ENCODE data around the gene POR.

The POR gene

DNA sequence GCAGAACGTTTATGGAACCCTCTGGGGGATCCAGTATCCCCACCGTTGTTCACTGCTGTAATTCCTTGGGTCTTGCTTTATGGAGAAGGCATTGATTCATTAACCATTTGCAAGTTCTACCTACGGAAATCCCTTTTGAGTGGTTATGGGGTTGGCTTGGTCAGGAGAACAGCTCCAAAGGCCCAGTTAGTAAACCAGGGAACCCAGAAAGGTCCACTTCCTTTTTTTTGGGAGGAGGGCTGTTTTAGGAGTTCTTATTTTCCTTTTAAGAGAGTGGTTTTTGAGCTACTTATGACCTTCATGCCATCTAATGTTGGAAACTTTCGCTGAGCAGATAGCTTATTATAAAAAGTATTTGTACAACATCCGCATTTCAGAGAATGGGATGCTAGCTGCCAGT is 1.3 kb downstream of the POR start:
- Mint-ChIP-seq H3K4me1 (peaks cover 33% of the 10 kb centered on the region), H3K9me3 (no peaks in the 10 kb centered on the region), H3K27ac (no peak overlapping the region), H3K27me3 (peaks cover 18% of the 10 kb centered on the region), H3K4me3 (peak overlapping the region; percentile 83), H3K36me3 (no peaks in the 10 kb centered on the region)
- no peak for DNase-seq
- CTCF ChIA-PET, result interaction anchor here (2.2 kb wide), 1 partner anchor 104 kb away, joined by 8 read pairs; no protein-coding TSS in a partner anchor

DNA sequence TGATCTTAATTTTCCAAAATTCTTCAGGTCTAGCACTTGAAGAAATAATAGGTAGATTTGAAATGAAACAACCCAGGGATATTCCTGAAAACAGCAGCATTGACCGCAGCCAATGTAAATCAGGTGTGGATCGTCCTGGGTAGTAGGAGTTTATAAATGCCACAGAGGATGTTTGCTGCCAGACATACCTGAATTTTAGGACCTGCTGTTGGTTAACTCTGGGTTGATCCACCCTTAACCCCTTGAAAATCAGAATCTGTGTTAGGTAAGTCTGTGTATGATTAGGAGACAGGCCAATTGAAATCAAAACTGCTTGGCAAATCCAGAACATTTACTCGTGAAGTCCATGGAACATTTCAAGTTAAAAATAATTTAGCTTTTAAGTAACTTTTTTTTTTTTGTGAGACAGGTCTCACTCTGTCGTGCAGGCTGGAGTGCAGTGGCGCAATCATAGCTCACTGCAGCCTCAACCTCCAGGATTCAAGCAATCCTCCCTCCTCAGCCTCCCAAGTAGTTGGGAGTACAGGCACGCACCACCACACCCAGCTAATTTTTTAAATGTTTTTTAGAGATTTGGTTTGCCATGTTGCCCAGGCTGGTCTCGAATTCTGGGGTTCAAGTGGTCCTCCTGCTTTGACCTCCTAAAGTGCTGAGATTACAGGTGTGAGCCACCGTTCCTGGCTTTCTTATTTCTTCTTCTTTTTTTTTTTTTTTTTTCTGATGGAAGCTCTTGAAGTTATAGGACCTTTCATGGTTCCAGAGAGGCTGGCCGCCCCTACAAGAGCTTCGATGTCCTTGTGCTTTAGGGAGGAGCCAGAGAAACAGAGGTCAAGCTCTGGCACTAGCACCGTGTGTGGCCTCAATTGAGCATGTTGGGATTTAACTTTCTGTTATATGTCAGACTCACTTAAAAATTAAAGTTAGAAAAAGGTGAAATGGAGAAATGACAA is 2.0 kb downstream of the POR start:
- no peak overlapping the region for H3K4me3 Mint-ChIP-seq
- peaks cover 33% of the 10 kb centered on the region for H3K4me1 Mint-ChIP-seq
- no peak overlapping the region for H3K27ac Mint-ChIP-seq
- no peaks in the 10 kb centered on the region for H3K36me3 Mint-ChIP-seq
- H3K27me3 Mint-ChIP-seq, result peaks cover 17% of the 10 kb centered on the region
- CTCF ChIA-PET, result interaction anchor here (0.6 to 2.2 kb wide), 2 partner anchors 103 to 245 kb away, joined by 3 to 8 read pairs; no protein-coding TSS in a partner anchor
- H3K9me3 Mint-ChIP-seq, result no peaks in the 10 kb centered on the region
- DNase-seq, result no peak

DNA sequence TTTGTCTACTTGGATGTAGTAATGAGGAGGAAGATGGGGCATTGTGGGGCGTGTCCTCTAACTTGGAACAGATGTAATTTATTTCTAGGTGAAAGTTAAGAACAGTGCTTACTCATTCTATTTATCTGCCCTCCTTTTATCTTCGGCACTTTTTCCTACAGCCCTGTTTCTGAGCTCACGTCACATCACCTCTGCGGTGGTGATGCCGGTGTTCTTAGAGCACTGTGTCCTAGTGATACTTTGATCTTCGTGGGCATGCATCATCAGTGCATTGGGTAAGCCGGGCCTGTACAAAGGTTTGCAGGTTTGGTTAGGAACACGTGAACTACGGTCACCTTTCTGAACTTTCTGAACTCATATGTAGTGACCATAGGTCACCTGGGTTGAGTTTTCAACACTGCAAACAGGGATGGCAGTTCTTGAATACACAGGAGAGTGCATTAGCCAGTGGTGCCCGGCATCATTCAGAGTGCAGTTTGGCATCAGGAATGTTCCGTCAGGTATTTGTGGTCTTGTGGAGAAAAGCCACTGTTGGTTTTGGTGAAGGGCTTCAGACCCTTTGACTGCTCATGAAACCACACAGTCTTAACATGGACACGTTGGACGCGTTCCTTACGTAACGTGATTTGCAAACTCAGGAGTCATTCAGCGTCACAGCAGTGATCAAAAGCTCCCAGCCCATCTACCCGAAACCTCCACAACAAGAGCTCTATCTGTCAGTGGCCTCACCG is 5.6 kb downstream of the POR start:
- CTCF ChIA-PET, result no interaction called here
- no peak overlapping the region for H3K4me3 Mint-ChIP-seq
- no peak overlapping the region for H3K27ac Mint-ChIP-seq
- H3K9me3 Mint-ChIP-seq, result no peaks in the 10 kb centered on the region
- DNase-seq, result no peak
- H3K36me3 Mint-ChIP-seq, result no peaks in the 10 kb centered on the region
- H3K27me3 Mint-ChIP-seq, result peaks cover 7% of the 10 kb centered on the region
- H3K4me1 Mint-ChIP-seq, result peaks cover 21% of the 10 kb centered on the region

DNA sequence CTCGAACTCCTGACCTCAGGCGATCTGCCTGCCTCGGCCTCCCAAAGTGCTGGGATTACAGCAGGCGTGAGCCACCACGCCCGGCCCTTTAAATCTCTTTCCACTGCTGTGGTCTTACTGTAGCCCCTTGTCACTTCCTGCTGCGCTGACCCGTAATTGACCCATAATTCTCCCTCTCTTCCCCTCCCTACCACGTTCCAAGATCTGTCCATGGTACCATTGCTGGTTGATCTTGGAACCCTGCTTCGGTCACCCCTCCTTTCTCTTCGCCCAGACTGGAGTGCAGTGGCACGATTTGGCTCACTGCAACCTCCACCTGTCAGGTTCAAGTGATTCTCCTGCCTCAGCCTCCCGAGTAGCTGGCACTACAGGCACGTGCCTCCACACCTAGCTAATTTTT is 6.5 kb downstream of the POR start:
- Mint-ChIP-seq H3K36me3 (no peaks in the 10 kb centered on the region), H3K9me3 (no peaks in the 10 kb centered on the region), H3K4me1 (peaks cover 12% of the 10 kb centered on the region), H3K27me3 (no peaks in the 10 kb centered on the region), H3K27ac (no peak overlapping the region), H3K4me3 (no peak overlapping the region)
- CTCF ChIA-PET, result no interaction called here
- DNase-seq, result no peak

DNA sequence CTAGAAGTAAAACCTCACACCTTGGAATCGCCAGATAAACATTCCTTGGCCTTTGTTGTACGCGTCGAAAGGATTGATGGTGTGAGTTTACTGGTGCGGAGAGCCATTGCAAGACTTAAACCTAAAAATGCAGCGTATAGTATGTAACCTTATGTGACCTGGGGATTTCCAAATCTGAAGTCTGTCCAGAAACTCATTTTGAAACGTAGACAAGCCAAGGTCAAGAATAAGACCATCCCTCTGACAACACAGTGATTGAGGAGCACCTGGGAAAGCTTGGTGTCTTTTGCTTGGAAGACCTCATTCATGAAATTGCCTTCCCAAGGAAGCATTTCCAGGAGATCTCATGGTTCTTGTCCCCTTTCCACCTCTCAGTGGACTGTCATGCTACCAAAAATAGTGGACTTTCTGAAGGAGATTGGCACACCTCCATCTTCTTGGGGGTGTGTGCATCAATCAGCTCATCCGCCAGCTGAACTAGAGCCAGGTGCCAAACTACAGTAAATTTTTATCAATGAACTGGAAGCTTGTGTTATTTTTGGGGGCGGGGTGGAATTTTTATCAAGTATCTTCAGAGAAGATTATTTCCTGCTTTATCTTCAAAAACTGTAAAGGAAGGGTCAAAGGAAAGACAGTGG is 8.1 kb downstream of the POR start:
- no peaks in the 10 kb centered on the region for H3K27me3 Mint-ChIP-seq
- H3K36me3 Mint-ChIP-seq, result no peaks in the 10 kb centered on the region
- CTCF ChIA-PET, result no interaction called here
- no peak overlapping the region for H3K4me3 Mint-ChIP-seq
- no peaks in the 10 kb centered on the region for H3K9me3 Mint-ChIP-seq
- H3K4me1 Mint-ChIP-seq, result peaks cover 10% of the 10 kb centered on the region
- H3K27ac Mint-ChIP-seq, result no peak overlapping the region
- no peak for DNase-seq

DNA sequence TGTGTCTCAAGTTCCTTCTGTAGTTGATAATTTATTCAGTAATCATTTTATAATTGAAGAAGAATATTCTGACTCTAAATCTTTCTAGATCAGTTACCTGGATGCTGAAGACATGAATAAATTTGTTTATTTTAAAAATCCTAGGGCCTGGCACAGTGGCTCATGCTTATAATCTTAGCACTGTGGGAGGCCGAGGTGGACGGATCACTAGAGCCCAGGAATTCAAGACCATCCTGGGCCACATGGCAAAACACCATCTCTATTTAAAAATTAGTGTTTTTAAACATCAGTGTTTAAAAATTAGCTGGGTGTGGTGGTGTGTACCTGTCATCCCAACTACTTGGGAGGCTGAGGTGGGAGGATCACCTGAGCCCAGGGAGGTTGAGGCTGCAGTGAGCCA is 9.3 kb downstream of the POR start:
- CTCF ChIA-PET, result no interaction called here
- peaks cover 19% of the 10 kb centered on the region for H3K4me1 Mint-ChIP-seq

DNA sequence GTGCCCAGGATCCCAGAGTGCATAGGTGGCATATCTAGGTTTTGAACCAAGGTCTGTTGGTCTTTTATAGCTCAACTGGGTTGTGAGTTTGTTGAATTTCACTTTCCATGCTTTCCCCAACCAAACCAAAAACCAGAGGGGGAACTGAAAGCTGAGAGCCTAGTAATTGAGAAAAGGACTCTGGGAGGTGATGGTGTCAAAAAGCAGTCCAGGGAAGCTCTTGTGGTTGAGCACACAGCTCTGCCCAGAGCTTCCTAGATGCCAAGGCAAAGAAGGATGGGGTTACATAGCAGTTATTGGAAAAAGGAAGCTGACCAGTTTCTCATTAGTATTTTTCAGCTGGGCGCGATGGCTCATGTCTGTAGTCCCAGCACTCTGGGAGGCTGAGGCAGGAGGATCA is 9.9 kb downstream of the POR start:
- H3K4me3 Mint-ChIP-seq, result no peak overlapping the region
- DNase-seq, result no peak
- no peaks in the 10 kb centered on the region for H3K27me3 Mint-ChIP-seq
- H3K9me3 Mint-ChIP-seq, result no peaks in the 10 kb centered on the region
- H3K36me3 Mint-ChIP-seq, result no peaks in the 10 kb centered on the region
- H3K4me1 Mint-ChIP-seq, result peaks cover 24% of the 10 kb centered on the region
- H3K27ac Mint-ChIP-seq, result no peak overlapping the region
- CTCF ChIA-PET, result interaction anchor here (1.1 kb wide), 1 partner anchor 95 kb away, joined by 3 read pairs; no protein-coding TSS in a partner anchor

More for the DNA sequence above, 9.3 kb downstream of the POR start:
- H3K36me3 Mint-ChIP-seq, result no peaks in the 10 kb centered on the region
- no peaks in the 10 kb centered on the region for H3K9me3 Mint-ChIP-seq
- no peaks in the 10 kb centered on the region for H3K27me3 Mint-ChIP-seq
- H3K27ac Mint-ChIP-seq, result no peak overlapping the region
- no peak for DNase-seq
- H3K4me3 Mint-ChIP-seq, result no peak overlapping the region

DNA sequence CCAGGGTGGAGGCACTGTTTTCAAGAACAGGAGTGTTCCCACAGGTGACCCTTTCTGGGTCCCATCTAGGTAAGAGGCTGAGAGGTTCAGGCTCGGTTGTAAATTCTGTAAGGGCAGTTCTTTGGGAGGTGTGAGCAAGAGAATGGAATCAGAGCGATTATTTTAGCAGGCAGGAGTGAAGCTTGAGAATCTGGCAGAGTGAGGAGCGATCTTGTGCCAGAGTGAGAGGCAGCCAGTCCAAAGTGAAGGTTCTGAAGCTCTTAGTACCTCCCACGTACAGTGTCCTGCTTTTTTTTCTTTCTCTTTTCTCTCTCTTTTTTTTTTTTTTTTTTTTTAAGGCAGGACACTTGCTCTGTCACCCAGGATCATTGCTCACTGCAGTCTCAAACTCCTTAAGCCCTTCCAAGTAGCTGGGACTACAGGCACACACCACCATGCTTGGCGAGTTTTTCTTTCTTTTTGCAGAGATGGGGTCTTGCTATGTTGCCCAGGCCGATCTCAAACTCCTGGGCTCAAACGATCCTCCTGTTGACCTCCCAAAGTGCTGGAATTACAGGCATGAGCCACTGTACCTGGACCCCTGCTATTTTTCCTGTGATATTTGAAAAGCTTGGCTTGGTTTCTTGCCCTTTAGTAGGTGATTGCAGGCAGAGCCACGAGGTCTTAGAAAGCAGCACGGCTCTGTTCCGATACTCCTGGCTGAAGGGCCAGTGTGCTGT is 10.9 kb downstream of the POR start:
- no peaks in the 10 kb centered on the region for H3K9me3 Mint-ChIP-seq
- CTCF ChIA-PET, result interaction anchor here (1.1 kb wide), 1 partner anchor 94 kb away, joined by 3 read pairs; no protein-coding TSS in a partner anchor
- DNase-seq, result no peak
- no peaks in the 10 kb centered on the region for H3K36me3 Mint-ChIP-seq
- no peaks in the 10 kb centered on the region for H3K27me3 Mint-ChIP-seq
- peaks cover 20% of the 10 kb centered on the region for H3K4me1 Mint-ChIP-seq
- no peak overlapping the region for H3K4me3 Mint-ChIP-seq
- H3K27ac Mint-ChIP-seq, result no peak overlapping the region

DNA sequence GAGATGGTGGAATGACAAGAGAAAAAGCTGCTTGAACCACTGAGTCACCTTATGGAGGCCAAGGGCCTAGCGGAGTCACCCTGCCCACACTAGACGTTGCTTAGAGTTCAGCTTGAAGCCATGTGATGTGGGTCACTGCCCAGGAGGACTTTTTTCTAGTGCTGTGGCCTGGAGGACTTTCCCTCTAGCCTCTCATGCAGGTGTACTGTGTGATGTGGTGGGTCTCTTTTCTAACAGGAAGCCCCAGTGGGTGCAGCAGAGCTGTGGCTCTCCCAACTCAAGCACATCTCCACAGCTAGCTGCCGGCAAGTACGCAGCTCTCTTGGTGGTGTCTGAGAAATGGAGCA is 13.6 kb downstream of the POR start:
- Mint-ChIP-seq H3K4me3 (no peak overlapping the region), H3K9me3 (no peaks in the 10 kb centered on the region), H3K27ac (peak overlapping the region; percentile 63), H3K36me3 (no peaks in the 10 kb centered on the region), H3K27me3 (no peaks in the 10 kb centered on the region), H3K4me1 (peaks cover 18% of the 10 kb centered on the region)
- CTCF ChIA-PET, result interaction anchor here (1.2 kb wide), 1 partner anchor 92 kb away, joined by 4 read pairs; no protein-coding TSS in a partner anchor
- DNase-seq, result peak; percentile 54

DNA sequence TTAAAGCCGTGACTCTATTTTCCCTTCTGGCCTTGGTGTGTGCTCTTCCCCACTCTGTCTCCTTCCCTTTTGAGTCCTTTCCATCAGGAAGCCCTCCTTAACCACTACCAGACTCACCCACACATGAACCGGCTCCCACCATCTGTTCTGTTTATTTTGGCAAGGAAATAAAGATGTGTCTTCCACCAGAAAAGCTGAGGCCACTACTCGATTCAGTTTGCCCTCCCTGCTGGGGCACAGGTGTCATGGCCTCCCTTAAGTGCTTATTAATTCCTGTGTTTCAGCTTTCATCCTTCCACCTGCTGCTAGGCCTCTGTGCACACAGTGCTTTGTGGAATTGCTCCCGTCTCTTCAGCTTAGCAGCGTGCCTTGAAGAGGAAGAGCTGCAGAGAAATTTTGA is 16.7 kb downstream of the POR start:
- no peaks in the 10 kb centered on the region for H3K27me3 Mint-ChIP-seq
- no peaks in the 10 kb centered on the region for H3K36me3 Mint-ChIP-seq
- no peak for DNase-seq
- no peak overlapping the region for H3K4me3 Mint-ChIP-seq
- peaks cover 18% of the 10 kb centered on the region for H3K4me1 Mint-ChIP-seq
- H3K27ac Mint-ChIP-seq, result no peak overlapping the region
- CTCF ChIA-PET, result no interaction called here
- no peaks in the 10 kb centered on the region for H3K9me3 Mint-ChIP-seq

DNA sequence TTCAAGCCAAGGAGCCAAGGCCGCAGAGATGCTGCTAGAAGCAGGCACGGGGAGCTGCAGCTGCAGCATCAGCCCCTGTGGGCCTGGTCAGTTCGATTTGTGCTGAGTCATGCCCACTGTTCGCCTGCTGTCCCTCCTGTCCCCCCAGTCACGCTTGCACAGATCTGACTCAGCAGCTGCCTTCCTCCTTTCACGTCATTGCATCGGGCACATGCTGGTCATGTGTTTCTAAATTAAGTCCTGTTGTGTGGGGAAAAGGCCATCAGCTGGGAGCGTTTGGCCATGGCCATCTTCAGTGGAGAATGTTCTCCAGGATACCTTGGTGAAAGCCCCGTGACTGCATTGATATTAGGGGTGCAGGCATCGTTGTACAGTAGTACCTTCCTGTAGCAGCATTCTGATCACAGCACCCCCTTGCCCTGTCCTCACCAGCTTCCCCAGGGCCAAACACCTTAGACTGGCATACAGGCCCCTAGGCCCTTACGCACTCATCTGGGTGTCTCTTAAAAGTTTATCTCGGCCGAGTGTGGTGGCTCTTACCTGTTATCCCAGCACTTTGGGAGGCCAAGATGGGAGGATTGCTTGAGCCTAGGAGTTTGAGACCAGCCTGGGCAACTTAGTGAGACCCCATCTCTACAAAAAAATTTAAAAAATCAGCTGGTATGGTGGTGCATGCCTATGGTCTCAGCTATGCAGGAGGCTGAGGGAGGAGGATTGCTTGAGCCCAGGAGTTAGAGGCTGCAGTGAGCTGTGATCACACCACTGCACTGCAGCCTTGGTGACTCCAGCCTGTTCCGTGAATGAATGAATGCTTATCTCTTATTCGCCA is 23.2 kb downstream of the POR start:
- Mint-ChIP-seq H3K36me3 (no peaks in the 10 kb centered on the region), H3K4me1 (no peaks in the 10 kb centered on the region), H3K9me3 (no peaks in the 10 kb centered on the region), H3K4me3 (no peak overlapping the region), H3K27me3 (no peaks in the 10 kb centered on the region), H3K27ac (no peak overlapping the region)
- DNase-seq, result no peak
- CTCF ChIA-PET, result no interaction called here

DNA sequence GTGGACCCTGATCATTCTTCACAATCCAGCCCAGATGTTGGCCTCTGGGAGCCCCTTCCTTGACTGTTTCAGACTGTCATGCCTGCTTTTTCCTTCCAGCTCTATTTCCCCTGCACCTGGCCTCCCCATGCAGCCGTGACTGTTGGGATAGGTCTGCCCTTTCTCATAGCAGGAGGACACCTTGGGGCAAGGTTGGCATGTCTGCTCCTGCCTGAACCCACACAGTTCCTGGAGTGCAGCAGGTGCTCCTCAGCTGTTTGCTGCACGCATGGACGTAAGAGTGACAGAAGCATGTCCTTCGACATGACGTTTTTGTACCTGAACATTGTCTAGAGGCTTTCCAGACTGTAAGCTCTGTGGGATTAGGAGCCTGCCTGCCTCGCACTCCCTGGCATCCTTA is 24.0 kb downstream of the POR start:
- Mint-ChIP-seq H3K9me3 (no peaks in the 10 kb centered on the region), H3K36me3 (no peaks in the 10 kb centered on the region), H3K4me1 (no peaks in the 10 kb centered on the region), H3K27ac (no peak overlapping the region), H3K4me3 (no peak overlapping the region), H3K27me3 (no peaks in the 10 kb centered on the region)
- DNase-seq, result no peak
- CTCF ChIA-PET, result no interaction called here

DNA sequence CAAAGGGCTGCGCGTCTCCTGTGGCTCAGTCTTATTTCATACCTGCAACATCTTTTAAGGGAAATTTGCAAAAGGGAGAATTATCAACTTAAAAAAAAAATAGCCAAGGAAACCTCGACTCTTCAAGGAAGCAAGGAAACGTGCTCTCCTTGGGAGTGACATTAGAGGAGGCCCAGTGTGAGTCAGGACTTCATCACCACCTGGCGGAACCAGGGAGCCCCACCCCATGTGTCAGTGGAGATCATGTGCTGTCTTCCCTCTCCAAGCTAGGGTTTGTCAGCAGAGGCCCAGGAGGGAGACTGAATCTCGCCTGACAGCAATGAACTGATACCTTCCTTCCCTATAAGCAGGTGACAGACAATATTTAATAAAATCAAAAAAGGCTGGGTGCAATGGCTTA is 28.9 kb downstream of the POR start:
- H3K9me3 Mint-ChIP-seq, result no peaks in the 10 kb centered on the region
- H3K36me3 Mint-ChIP-seq, result no peaks in the 10 kb centered on the region
- H3K4me1 Mint-ChIP-seq, result no peaks in the 10 kb centered on the region
- DNase-seq, result no peak
- no peak overlapping the region for H3K4me3 Mint-ChIP-seq
- H3K27me3 Mint-ChIP-seq, result no peaks in the 10 kb centered on the region
- H3K27ac Mint-ChIP-seq, result no peak overlapping the region
- CTCF ChIA-PET, result no interaction called here

Data from activated naive CD4-positive, alpha-beta T cell treated with anti-CD3 and anti-CD28 coated beads, Interleukin-2, amount 10 ng/mL, durations not matched to agents 7 days and 5 days (primary cell).